Adrenal gland (tissue), 12 donors: ENCODE results near the gene CNGA4. TPM values are rescaled to one million over a fixed set of nuclear protein-coding genes. Genes with fewer than 3 reads are reported as not detected.

Source experiments
- DNase-seq, 7 donors: peaks; one replicate each; pipeline ENCODE4 v3.0.0-alpha.2; 2019 to 2020
- H3K27ac ChIP-seq, 5 donors: fragments of 200-600 bp; sonication (generic) in 4 of 5; 1 replicate in 3 of 5; 2 replicates in 2 of 5; pipeline versions ENCODE4 v1.5.1 to v1.8.0; 2016 to 2020; ENCODE audit warnings: mild to moderate bottlenecking in 1 of 5
- H3K27me3 ChIP-seq: fragments of 200-600 bp; 2 replicates; pipeline ENCODE4 v1.8.0; 2021
- H3K36me3 ChIP-seq, 2 donors: fragments of 200-600 bp; replicated peaks in 1 of 2; 1 replicate in 1 of 2; 2 replicates in 1 of 2; pipeline versions ENCODE4 v1.5.1 to v1.8.0; 2018 to 2022
- H3K4me1 ChIP-seq, 2 donors: fragments of 200-600 bp; replicated peaks in 1 of 2; 1 replicate in 1 of 2; 2 replicates in 1 of 2; pipeline versions ENCODE4 v1.5.1 to v1.8.0; 2018 to 2021
- H3K4me3 ChIP-seq, 4 donors: fragments of 200-600 bp; sonication (generic) in 3 of 4; one replicate each; pipeline ENCODE4 v1.5.1; 2016 to 2018
- H3K9me3 ChIP-seq, 3 donors: fragments of 200-600 bp; sonication (generic) in 1 of 3; replicated peaks in 1 of 3; 1 replicate in 2 of 3; 2 replicates in 1 of 3; pipeline versions ENCODE4 v1.5.1 to v1.8.0; 2016 to 2021
- POLR2A ChIP-seq, 2 donors: fragments of 450-650 bp; IDR thresholded peaks; one replicate each; pipeline ENCODE4 v1.6.1; 2017; ENCODE audit warnings: antibody characterized with exemption in 2 of 2, mild to moderate bottlenecking in 2 of 2, moderate library complexity in 1 of 2
- WGBS, 4 donors: extraction: QIAGEN DNeasy Blood & Tissue Kit in 2 of 4; methylation state at CpG; one replicate each; pipeline versions ENCODE4 v1.1.5 to v1.1.7; 2013 to 2017; 5-methylcytosine and 5-hydroxymethylcytosine counted together
- intact Hi-C, 2 donors: fragments of 100-400 bp; cut with DNase I; formaldehyde crosslinking; loops; one replicate each; pipeline versions ENCODE4 v1.14.1 to v1.15.0; 2022 to 2023
- polyA plus RNA-seq, 3 donors: library from polyadenylated mRNA; stranded (reverse); fragments of 200-250 nt in 2 of 3; fragments of 350-450 nt in 1 of 3; fragmentation: Illumina TruSeq in 1 of 3; extraction: RNeasy Lipid Tissue Mini Kit (QIAGEN cat#74804) in 1 of 3; gene quantifications; one replicate each; pipeline ENCODE4 v1.2.3, GENCODE V29; 2013 to 2014
- total RNA-seq, 9 donors: library from RNA; depleted of rRNA in 4 of 9; stranded (reverse); fragments of >200 nt in 4 of 9; fragments of 120-200 nt in 1 of 9; fragmentation: NEBNext Ultra II Directional in 1 of 9; extraction: Animal tissue kit (Norgen Biotek cat#: 25700) in 1 of 9; gene quantifications; one replicate each; pipeline versions ENCODE4 v1.1.0 to v1.2.4, GENCODE V29; 2013 to 2023
- TF ChIP-seq, protein P1 (sequence below), 6 experiments: fragments of 450-650 bp in 4 of 6; fragments of 200-600 bp in 2 of 6; sonication (generic) in 1 of 6; IDR thresholded peaks; 1 replicate in 5 of 6; 2 replicates in 1 of 6; pipeline versions ENCODE4 v1.5.1 to v1.8.0; 2016 to 2021; ENCODE audit warnings: antibody characterized with exemption in 6 of 6, mild to moderate bottlenecking in 2 of 6, moderate library complexity in 1 of 6
- donor health status: healthy with polysubstance abuse.
- donor health status: Bipolar disorder and iron deficiency.
- donor health status: DM: yes; HTN: yes; CAD: no.
- donor health status: DM: no; HTN: no; CAD: no.
- donor health status: DM: no; HTN: no; CAD: no.
- donor health status: DM: yes; HTN: yes; CAD: no.

The CNGA4 gene
- total and polyA plus RNA-seq, 12 donors: 0.06 to 1.5 (median 0.26) TPM; not detected in 4

- Histone ChIP-seq H3K4me1 (peaks cover 11 to 14% of the 10 kb centered on the region in 2 donors), H3K27ac (no peak overlapping the region), H3K9me3 (no peaks in the 10 kb centered on the region), H3K4me3 (peak overlapping the region in 1 of 4 donors; percentile 29), H3K27me3 (peaks cover 2% of the 10 kb centered on the region), H3K36me3 (no peaks in the 10 kb centered on the region)
- TF ChIP-seq, protein P1, sequence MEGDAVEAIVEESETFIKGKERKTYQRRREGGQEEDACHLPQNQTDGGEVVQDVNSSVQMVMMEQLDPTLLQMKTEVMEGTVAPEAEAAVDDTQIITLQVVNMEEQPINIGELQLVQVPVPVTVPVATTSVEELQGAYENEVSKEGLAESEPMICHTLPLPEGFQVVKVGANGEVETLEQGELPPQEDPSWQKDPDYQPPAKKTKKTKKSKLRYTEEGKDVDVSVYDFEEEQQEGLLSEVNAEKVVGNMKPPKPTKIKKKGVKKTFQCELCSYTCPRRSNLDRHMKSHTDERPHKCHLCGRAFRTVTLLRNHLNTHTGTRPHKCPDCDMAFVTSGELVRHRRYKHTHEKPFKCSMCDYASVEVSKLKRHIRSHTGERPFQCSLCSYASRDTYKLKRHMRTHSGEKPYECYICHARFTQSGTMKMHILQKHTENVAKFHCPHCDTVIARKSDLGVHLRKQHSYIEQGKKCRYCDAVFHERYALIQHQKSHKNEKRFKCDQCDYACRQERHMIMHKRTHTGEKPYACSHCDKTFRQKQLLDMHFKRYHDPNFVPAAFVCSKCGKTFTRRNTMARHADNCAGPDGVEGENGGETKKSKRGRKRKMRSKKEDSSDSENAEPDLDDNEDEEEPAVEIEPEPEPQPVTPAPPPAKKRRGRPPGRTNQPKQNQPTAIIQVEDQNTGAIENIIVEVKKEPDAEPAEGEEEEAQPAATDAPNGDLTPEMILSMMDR (IDR thresholded peaks at IDR 0.05): no peak
- no peak for TF ChIP-seq POLR2A (IDR thresholded peaks at IDR 0.05)
- no peak for DNase-seq
- intact Hi-C loops: no loop called here
- 33 to 41% (median 36%) methylated on average over 16 of the region's 16 CpGs for WGBS, 4 donors
These were observed 19.7 kb downstream of the CNGA4 start for GRCh38 chr11:6258571-6259081.

DNA sequence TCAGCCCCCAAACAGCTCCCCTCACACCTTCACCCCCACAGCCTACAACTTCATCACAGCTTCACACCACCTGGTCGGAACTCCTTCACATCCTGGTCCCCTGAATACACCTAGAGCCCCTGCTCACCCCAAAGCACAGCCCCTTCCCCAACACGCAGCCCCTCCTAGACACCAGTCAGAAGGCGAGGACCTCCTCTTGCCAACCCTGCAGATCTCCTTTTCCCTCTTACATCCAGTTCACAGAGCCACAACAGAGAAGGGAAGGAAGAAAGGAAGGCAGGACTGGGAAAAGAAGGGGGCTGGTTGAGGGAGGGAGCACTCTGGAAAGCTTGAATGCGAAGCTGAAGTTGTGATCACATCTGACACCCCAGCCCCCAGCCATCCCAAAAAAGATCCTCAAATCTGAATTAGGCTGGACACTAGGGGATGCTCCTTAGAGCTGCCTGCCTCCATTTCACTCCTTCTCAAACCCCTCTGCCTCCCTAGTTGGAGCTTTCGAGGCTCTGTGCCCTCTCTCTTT lies 21.4 kb downstream of the CNGA4 start:
- no peak for DNase-seq
- Histone ChIP-seq H3K4me1 (peaks cover 11 to 14% of the 10 kb centered on the region in 2 donors), H3K27me3 (peaks cover 2% of the 10 kb centered on the region), H3K9me3 (no peaks in the 10 kb centered on the region), H3K4me3 (peak overlapping the region in 1 of 4 donors; percentile 29), H3K27ac (no peak overlapping the region), H3K36me3 (no peaks in the 10 kb centered on the region)
- intact Hi-C loops: no loop called here
- TF ChIP-seq POLR2A (IDR thresholded peaks at IDR 0.05): no peak
- TF ChIP-seq, protein P1 (IDR thresholded peaks at IDR 0.05): no peak
- WGBS, 4 donors: 49 to 64% (median 62%) methylated on average over 5 of the region's 5 CpGs

GRCh38 chr11:6263662-6264061 lies 24.8 kb downstream of the CNGA4 start:
- H3K27me3 ChIP-seq: peaks cover 2% of the 10 kb centered on the region
- H3K9me3 ChIP-seq: no peaks in the 10 kb centered on the region
- H3K4me3 ChIP-seq: no peak overlapping the region
- no peaks in the 10 kb centered on the region for H3K36me3 ChIP-seq
- intact Hi-C loops: no loop called here
- DNase-seq: no peak
- TF ChIP-seq, protein P1 (IDR thresholded peaks at IDR 0.05): no peak
- TF ChIP-seq POLR2A (IDR thresholded peaks at IDR 0.05): no peak
- WGBS, 4 donors: 91 to 93% (median 92%) methylated on average over 1 of the region's 1 CpG
- H3K4me1 ChIP-seq: peaks cover 10 to 13% of the 10 kb centered on the region in 2 donors
- no peak overlapping the region for H3K27ac ChIP-seq

GRCh38 chr11:6268820-6269219 lies 29.9 kb downstream of the CNGA4 start:
- TF ChIP-seq POLR2A (IDR thresholded peaks at IDR 0.05): no peak
- TF ChIP-seq, protein P1 (IDR thresholded peaks at IDR 0.05): no peak
- Histone ChIP-seq H3K4me1 (no peaks in the 10 kb centered on the region), H3K9me3 (no peaks in the 10 kb centered on the region), H3K4me3 (no peak overlapping the region), H3K27me3 (no peaks in the 10 kb centered on the region), H3K36me3 (no peaks in the 10 kb centered on the region), H3K27ac (no peak overlapping the region)
- intact Hi-C loops: no loop called here
- no peak for DNase-seq
- WGBS, 4 donors: 76 to 91% (median 86%) methylated on average over 1 of the region's 1 CpG
